HG03175 (cell line): Measurements from ENCODE around the gene LIPG.
A peak's percentile ranks its signal among the peaks of the same experiment; 100 is the strongest.

ENCODE experiments used
- ATAC-seq: cut with Tn5 transposase; IDR thresholded peaks from one replicate; pipeline ENCODE4 v1.9.1; 2021; ENCODE audit warnings: mild to moderate bottlenecking, moderate library complexity; ENCODE audit not compliant: unreplicated experiment

Gene LIPG

GRCh38 chr18:49610022-49610445 lies 48.2 kb downstream of the LIPG start:
- no peak for ATAC-seq

GRCh38 chr18:49611316-49611715 lies 49.5 kb downstream of the LIPG start:
- ATAC-seq: no peak

- ATAC-seq: peak; percentile 92
These were observed 50.7 kb downstream of the LIPG start for GRCh38 chr18:49612515-49613033.

GRCh38 chr18:49613141-49613640 lies 51.3 kb downstream of the LIPG start:
- ATAC-seq: no peak

- ATAC-seq: no peak
These were observed 51.8 kb downstream of the LIPG start for GRCh38 chr18:49613641-49614151.

- peak; percentile 37 for ATAC-seq
These were observed 54.9 kb downstream of the LIPG start for GRCh38 chr18:49616618-49617328.

- no peak for ATAC-seq
These were observed 55.5 kb downstream of the LIPG start for GRCh38 chr18:49617329-49617695.

- no peak for ATAC-seq
These were observed 56.0 kb downstream of the LIPG start for GRCh38 chr18:49617865-49618264.

GRCh38 chr18:49618742-49619681 lies 57.2 kb downstream of the LIPG start:
- ATAC-seq: no peak

GRCh38 chr18:49619801-49620200 lies 57.9 kb downstream of the LIPG start:
- no peak for ATAC-seq

- ATAC-seq: no peak
These were observed 59.4 kb downstream of the LIPG start for GRCh38 chr18:49621301-49621700.

- ATAC-seq: no peak
These were observed 60.0 kb downstream of the LIPG start for GRCh38 chr18:49621717-49622351.

- ATAC-seq: no peak
These were observed 61.7 kb downstream of the LIPG start for GRCh38 chr18:49623571-49623970.

GRCh38 chr18:49625021-49625691 lies 63.3 kb downstream of the LIPG start:
- no peak for ATAC-seq

GRCh38 chr18:49626842-49627467 lies 65.1 kb downstream of the LIPG start:
- no peak for ATAC-seq

- no peak for ATAC-seq
These were observed 66.3 kb downstream of the LIPG start for GRCh38 chr18:49628119-49628518.

- no peak for ATAC-seq
These were observed 67.3 kb downstream of the LIPG start for GRCh38 chr18:49628881-49629795.

GRCh38 chr18:49630246-49630699 lies 68.4 kb downstream of the LIPG start:
- ATAC-seq: no peak
